NCI-H524 (cell line): ENCODE measurements around the gene RRP7A.
"Not testable (repeated sequence)": the region's sequence is repeated elsewhere in the genome, so short reads cannot be mapped to it uniquely, and the experiment has no call there.

Experiments used
- DNase-seq, 2 experiments: peaks; one replicate each; lab custom pipeline; 2025; lab: John Stamatoyannopoulos, UW

RRP7A gene

GRCh38 chr22:42519525-42520401 lies at the start of gene RRP7A:
Gene RRP7A, minus strand, starts transcription at chr22:42519796. Its CDS starts 10 bp downstream, at chr22:42519786.
- peak; percentile 44 to 60 for DNase-seq

- not testable (repeated sequence) for DNase-seq
Observed at GRCh38 chr22:42567950-42568349, 48.4 kb upstream of the RRP7A start.

GRCh38 chr22:42565956-42566355 lies 46.4 kb upstream of the RRP7A start:
- no peak for DNase-seq

DNA sequence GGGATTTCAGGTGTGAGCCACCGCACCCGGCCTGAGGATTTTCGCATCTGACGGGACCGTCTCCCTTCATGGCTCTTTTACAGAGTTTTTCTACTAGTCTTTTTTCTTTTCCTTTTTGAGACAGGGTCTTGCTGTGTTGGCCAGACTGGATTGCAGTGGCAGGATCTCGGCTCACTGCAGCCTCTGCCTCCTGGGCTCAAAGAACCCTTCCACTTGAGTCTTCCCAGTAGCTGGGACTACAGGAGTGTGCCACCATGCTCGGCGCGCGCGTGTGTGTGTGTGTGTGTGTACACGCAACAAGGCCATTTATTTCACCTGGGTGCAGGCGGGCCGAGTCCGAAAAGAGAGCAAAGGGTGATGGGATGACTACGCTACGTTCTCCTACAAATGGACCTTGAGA lies 45.1 kb upstream of the RRP7A start:
- DNase-seq, result no peak

- DNase-seq, result not testable (repeated sequence)
Observed at GRCh38 chr22:42563943-42564342, 44.3 kb upstream of the RRP7A start.

GRCh38 chr22:42562684-42563083 lies 43.1 kb upstream of the RRP7A start:
- no peak for DNase-seq

GRCh38 chr22:42562279-42562678 lies 42.7 kb upstream of the RRP7A start:
- no peak for DNase-seq

DNA sequence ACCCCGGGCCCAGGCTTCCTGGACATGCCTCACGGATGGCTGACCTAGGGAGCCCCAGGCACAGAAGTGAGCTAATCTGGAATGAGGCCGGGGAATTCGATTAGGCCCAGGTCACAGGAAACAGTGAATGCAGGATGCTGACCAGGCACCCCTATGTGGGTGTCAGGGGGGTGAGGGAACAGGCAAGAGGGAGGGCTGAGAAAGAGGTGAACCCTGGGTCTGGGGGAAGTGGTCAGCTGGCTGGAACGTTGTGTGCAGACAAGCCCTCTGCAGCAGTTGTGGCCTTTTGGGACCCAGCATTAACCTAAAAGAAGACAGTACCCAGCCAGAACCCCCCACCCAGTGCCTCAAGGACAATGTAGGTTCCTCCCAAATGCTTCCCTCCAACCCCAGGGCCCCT lies 42.3 kb upstream of the RRP7A start:
- DNase-seq, result no peak

DNA sequence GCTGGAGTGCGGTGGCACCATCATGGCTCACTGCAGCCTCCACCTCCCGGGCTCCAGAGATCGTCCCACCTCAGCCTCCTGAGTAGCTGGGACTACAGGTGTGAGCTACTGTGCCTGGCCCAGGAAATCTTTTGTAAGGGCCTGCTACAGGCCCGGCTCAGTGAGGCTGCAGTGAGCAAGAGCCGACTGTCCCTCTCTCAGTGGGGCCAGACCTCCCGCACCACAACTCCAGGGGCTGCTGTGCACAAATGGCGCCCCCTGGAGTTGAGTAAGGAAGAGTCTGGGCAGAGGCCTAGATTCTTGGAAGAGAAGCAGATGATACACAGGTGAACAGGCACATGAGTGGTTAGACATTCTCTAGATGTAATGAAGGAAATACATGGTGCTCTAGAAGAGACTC lies 41.2 kb upstream of the RRP7A start:
- peak in 1 of 2 experiments; percentile 24 for DNase-seq

GRCh38 chr22:42560381-42560780 lies 40.8 kb upstream of the RRP7A start:
- DNase-seq, result no peak

- DNase-seq, result peak; percentile 52 to 77
Observed at GRCh38 chr22:42553475-42554361, 34.1 kb upstream of the RRP7A start, which contains the start of gene SERHL2. Gene SERHL2, plus strand, starts transcription at chr22:42553956. Its CDS starts 65 bp downstream, at chr22:42554021.

DNA sequence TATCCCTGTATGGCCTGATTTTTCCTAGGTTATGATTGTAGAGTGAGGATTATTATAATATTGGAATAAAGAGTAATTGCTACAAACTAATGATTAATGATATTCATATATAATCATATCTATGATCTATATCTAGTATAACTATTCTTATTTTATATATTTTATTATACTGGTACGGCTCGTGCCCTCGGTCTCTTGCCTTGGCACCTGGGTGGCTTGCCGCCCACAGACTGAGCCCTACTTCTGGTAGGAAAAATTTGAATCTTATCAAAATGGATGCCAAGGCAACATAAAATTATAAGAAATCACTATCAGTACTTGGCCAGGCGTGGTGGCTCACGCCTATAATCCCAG lies 32.7 kb upstream of the RRP7A start:
- not testable (repeated sequence) for DNase-seq

- no peak for DNase-seq
Observed at GRCh38 chr22:42549331-42550060, 29.9 kb upstream of the RRP7A start.

DNA sequence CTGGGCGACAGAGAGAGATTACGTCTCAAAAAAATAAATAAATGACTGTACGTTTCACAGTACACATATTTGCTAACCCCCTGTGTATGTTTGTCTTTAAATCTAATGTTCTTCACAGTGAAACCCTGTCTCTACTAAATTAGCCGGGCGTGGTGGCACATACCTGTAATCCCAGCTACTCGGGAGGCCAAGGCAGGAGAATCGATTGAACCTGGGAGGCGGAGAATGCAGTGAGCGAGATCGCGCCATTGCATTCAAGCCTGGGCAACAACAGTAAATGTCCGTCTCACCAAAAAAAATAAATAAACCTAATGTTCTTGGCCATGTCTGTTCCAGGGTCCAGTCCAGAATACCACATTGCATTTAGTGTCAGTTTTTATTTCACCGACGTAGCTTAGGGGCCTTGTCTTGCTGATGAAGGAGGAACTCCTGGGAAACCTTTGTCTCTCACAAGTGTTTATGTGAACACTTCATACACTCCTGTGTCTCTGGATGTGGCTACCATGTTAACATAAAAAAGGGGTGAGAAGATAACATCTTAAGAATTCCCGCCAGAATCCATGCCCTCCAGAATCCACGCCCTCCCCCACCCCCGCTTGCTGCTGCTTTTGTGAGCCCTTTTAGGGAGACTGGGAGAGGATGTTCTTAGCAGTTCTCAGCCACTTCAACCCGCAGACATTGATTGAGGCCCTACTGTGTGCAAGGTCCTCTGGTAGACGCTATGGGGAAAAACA lies 29.2 kb upstream of the RRP7A start:
- no peak for DNase-seq

GRCh38 chr22:42548126-42548525 lies 28.5 kb upstream of the RRP7A start:
- not testable (repeated sequence) for DNase-seq

- DNase-seq, result no peak
Observed at GRCh38 chr22:42547562-42547961, 28.0 kb upstream of the RRP7A start.

DNA sequence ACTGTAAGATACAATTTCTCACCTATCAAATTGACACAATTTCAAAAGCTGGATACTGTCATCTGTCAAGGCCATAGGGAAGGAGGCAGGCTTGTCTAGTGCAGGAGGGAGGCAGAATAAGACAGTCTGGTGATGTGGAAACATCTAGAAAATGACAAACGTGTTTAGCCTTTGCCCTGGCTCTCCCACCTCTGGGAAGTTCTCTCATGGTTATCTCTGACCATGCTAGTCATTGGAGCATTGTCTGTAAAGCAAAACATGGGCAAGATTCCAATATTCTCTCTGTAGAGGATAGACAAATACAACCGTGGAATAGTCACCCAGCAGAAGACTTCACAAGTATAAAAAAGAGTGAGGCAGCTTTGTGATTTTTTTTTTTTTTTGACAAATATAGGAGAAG lies 25.1 kb upstream of the RRP7A start:
- no peak for DNase-seq

DNA sequence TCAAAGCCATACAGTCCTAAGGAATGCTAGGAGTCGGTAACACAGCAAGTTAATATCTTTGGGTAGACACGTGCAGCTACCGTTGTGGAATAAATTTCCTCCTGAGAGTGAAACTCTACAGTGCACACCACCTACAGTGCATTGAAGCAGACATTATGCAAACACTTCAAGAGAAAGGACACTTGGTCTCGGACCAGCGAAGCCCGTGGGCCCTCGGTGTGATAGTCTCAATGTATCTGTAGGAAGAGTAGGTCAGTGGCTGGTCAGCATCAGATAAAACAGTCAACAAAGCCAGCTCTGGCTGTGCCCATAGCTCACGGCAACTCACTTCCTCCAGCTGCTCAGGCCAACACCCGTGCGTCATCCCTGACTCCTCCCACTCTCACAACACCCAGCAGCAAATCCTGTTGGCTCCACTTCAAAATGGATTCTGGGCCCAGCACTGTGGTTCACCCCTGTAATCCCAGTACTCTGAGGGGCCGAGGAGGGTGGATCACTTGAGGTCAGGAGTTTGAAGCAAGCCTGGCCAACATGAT lies 19.7 kb upstream of the RRP7A start:
- not testable (repeated sequence) for DNase-seq

DNA sequence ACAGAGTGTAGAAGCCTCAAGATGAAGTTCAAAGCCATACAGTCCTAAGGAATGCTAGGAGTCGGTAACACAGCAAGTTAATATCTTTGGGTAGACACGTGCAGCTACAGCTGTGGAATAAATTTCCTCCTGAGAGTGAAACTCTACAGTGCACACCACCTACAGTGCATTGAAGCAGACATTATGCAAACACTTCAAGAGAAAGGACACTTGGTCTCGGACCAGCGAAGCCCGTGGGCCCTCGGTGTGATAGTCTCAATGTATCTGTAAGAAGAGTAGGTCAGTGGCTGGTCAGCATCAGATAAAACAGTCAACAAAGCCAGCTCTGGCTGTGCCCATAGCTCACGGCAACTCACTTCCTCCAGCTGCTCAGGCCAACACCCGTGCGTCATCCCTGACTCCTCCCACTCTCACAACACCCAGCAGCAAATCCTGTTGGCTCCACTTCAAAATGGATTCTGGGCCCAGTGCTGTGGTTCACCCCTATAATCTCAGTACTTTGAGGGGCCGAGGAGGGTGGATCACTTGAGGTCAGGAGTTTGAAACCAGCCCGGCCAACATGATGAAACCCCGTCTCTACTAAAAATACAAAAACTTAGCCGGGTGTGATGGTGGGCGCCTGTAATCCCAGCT lies 17.7 kb upstream of the RRP7A start:
- not testable (repeated sequence) for DNase-seq

DNA sequence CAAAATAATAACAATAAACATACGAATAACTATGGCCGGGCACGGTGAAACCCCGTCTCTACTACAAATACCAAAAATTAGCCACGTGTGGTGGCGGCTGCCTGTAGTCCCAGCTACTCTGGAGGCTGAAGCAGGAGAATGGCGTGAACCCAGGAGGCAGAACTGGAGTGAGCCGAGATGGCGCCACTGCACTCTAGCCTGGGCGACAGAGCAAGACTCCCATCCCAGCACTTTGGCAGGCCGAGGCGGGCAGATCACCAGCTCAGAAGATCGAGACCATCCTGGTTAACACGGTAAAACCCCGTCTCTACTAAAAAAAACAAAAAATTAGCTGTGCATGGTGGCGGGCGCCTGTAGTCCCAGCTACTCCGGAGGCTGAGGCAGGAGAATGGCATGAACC lies 17.0 kb upstream of the RRP7A start:
- not testable (repeated sequence) for DNase-seq

- no peak for DNase-seq
Observed at GRCh38 chr22:42536166-42536565, 16.6 kb upstream of the RRP7A start.
